H1 (cell line): ENCODE results near the gene SSR1. TPM values are rescaled to one million over a fixed set of nuclear protein-coding genes. Genes with fewer than 3 reads are reported as not detected.

Source experiments
- FOSL1 ChIP-seq: IDR thresholded peaks from 2 replicates; pipeline ENCODE4 v1.6.1; 2011; ENCODE audit warnings: mild to moderate bottlenecking, low read depth, low read length, moderate library complexity; ENCODE audit not compliant: insufficient read depth
- JUN ChIP-seq: IDR thresholded peaks from 2 replicates; pipeline ENCODE4 v1.6.1; 2011; ENCODE audit warnings: low read depth, mild to moderate bottlenecking, improper control_type of control experiment, low read length
- SAP30 ChIP-seq: fragments of 300-600 bp; sonication (generic); IDR thresholded peaks from 2 replicates; pipeline ENCODE4 v1.7.1; 2012; ENCODE audit warnings: low read length, moderate library complexity, mild to moderate bottlenecking, inconsistent platforms; ENCODE audit not compliant: insufficient read depth, insufficient replicate concordance
- SP4 ChIP-seq: IDR thresholded peaks from 2 replicates; pipeline ENCODE4 v1.6.1; 2012; ENCODE audit warnings: low read length, inconsistent platforms
- polyA plus RNA-seq, 7 experiments: library from polyadenylated mRNA; depleted of rRNA in 3 of 7; stranded (reverse) in 5 of 7; unstranded in 2 of 7; fragments of >200 nt in 5 of 7; fragments of 200-250 nt in 2 of 7; gene quantifications; 1 replicate in 5 of 7; 2 replicates in 1 of 7; 4 replicates in 1 of 7; pipeline versions ENCODE4 v1.2.1 to v1.2.3, GENCODE V29; 2011 to 2013; ENCODE audit warnings: missing spikeins in 2 of 7, mixed read lengths in 2 of 7
- total RNA-seq: library from RNA; stranded (reverse); fragmentation: NEBNext Ultra II Directional; extraction: Animal tissue kit (Norgen Biotek cat#: 25700); gene quantifications from 2 replicates; pipeline ENCODE4 v1.2.1, GENCODE V29; 2021

Gene SSR1
- total and polyA plus RNA-seq, 2 of the 8 experiments (the other 6 are each of a cell fraction or from before 2014, with no cell fraction given): 26.6 to 117 TPM

DNA sequence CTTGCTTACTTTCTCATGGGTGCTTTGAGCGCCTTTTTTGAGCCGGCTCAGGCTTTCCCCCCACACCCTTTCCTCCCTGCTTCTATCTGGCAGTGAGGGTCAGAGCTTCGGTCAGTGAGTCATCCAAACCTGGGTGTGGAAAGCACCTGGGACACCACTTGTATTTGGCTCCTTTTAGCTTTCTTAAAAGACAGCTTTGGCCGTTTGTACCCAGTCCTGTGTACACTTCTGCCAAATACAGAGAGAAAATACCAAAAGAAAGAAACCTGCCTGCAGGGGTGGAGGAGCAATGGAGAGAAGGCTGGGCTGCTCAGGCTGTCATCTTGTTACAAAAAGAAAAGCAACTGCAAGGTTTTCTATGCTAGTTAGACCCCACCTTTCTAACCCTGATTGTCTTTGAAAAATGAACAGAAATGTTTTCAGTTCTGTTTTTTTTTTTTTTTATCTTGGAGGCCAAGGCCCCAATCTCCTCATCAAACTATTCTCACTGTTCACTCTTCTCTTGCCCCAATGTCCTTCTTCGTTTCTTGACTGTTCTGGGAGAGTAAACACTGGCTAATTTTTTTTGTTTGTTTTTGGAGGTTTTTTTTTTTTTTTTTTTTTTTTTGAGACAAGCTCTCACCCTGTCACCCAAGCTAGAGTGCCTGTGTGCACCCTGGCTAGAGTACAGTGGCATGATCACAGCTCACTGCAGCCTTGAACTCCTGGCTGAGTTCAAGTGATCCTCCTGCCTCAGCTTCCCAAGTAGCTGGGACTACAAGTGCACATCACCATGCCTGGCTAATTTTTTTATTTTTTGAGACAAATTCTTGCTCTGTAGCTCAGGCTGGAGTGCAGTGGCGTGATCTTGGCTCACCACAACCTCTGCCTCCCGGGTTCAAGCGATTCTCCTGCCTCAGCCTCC is 76.4 kb downstream of the SSR1 start (continued):
- TF ChIP-seq SAP30 (no peak), JUN (no peak), FOSL1 (no peak), SP4 (no peak)
